DND-41 (cell line): Measurements from ENCODE around the gene ZNF14.

Experiments
- ATAC-seq: fragments of 200-7000 bp; cut with Tn5 transposase; 3 replicates; pipeline ENCODE4 v1.9.1; 2021; ENCODE audit warnings: low read depth; ENCODE audit not compliant: insufficient read depth
- DNase-seq: peaks from one replicate; pipeline ENCODE4 v3.0.0-alpha.2; 2020
- H2AFZ ChIP-seq: 2 replicates; pipeline ENCODE4 v1.6.0; 2012; ENCODE audit warnings: low read depth, low read length
- H3K27ac ChIP-seq: 2 replicates; pipeline ENCODE4 v1.5.1; 2012; ENCODE audit warnings: low read length, inconsistent platforms
- H3K27me3 ChIP-seq: fragments of 200-600 bp; sonication (generic); 2 replicates; pipeline ENCODE4 v1.6.0; 2012; ENCODE audit warnings: low read length, mild to moderate bottlenecking, inconsistent platforms; ENCODE audit not compliant: insufficient read depth, poor library complexity
- H3K36me3 ChIP-seq: 2 replicates; pipeline ENCODE4 v1.5.1; 2012; ENCODE audit warnings: low read length, inconsistent platforms; ENCODE audit not compliant: insufficient read depth
- H3K4me1 ChIP-seq: 2 replicates; pipeline ENCODE4 v1.5.1; 2012; ENCODE audit warnings: mild to moderate bottlenecking, low read length; ENCODE audit not compliant: insufficient read depth
- H3K4me2 ChIP-seq: 2 replicates; pipeline ENCODE4 v1.6.0; 2012; ENCODE audit warnings: mild to moderate bottlenecking, moderate library complexity, low read length, inconsistent platforms; ENCODE audit not compliant: insufficient read depth
- H3K4me3 ChIP-seq, 2 experiments: fragments of 200-600 bp in 1 of 2; shearing (Covaris generic) in 1 of 2; 2 replicates each; pipeline ENCODE4 v1.5.1; 2012 to 2016; ENCODE audit warnings: inconsistent platforms in 2 of 2, low read length in 2 of 2, mild to moderate bottlenecking in 2 of 2, low read depth in 1 of 2, moderate library complexity in 1 of 2
- H3K79me2 ChIP-seq: 2 replicates; pipeline ENCODE4 v1.6.0; 2012; ENCODE audit warnings: low read length, inconsistent platforms; ENCODE audit not compliant: insufficient read depth
- H3K9ac ChIP-seq: 2 replicates; pipeline ENCODE4 v1.6.0; 2012; ENCODE audit warnings: low read depth, mild to moderate bottlenecking, inconsistent platforms, low read length, moderate library complexity
- H3K9me3 ChIP-seq: 2 replicates; pipeline ENCODE4 v1.5.1; 2012; ENCODE audit warnings: low read length, moderate library complexity, mild to moderate bottlenecking, inconsistent platforms; ENCODE audit not compliant: insufficient read depth, severe bottlenecking
- H4K20me1 ChIP-seq: 2 replicates; pipeline ENCODE4 v1.6.0; 2012; ENCODE audit warnings: low read length; ENCODE audit not compliant: insufficient read depth
- CTCF ChIP-seq: IDR thresholded peaks from 2 replicates; pipeline ENCODE4 v1.5.1; 2012; ENCODE audit warnings: borderline replicate concordance, low read length, moderate library complexity, mild to moderate bottlenecking; ENCODE audit not compliant: poor library complexity, severe bottlenecking; ENCODE audit errors: extremely low read depth
- EZH2 ChIP-seq: IDR thresholded peaks from 3 replicates; pipeline ENCODE4 v1.6.1; 2012; ENCODE audit warnings: borderline replicate concordance, low read depth, mild to moderate bottlenecking, moderate library complexity, low read length, inconsistent platforms; ENCODE audit not compliant: severe bottlenecking

ZNF14 gene

GRCh38 chr19:19679176-19680073 lies 53.5 kb downstream of the ZNF14 start:
- Histone ChIP-seq H3K9ac (no peak overlapping the region), H3K36me3 (peaks cover 97% of the 10 kb centered on the region), H3K27ac (no peak overlapping the region), H3K4me3 (no peak overlapping the region), H3K27me3 (no peaks in the 10 kb centered on the region), H3K4me2 (no peak overlapping the region), H3K79me2 (peaks cover 91% of the 10 kb centered on the region), H3K4me1 (peaks cover 23% of the 10 kb centered on the region), H2AFZ (no peak overlapping the region), H4K20me1 (peaks cover 50% of the 10 kb centered on the region), H3K9me3 (peaks cover 16% of the 10 kb centered on the region)
- ATAC-seq (no peak), DNase-seq (no peak)
- no peak for TF ChIP-seq EZH2

- no peaks in the 10 kb centered on the region for H3K27me3 ChIP-seq
- H4K20me1 ChIP-seq = peaks cover 54% of the 10 kb centered on the region
- peaks cover 22% of the 10 kb centered on the region for H3K9me3 ChIP-seq
- TF ChIP-seq CTCF = no peak
- TF ChIP-seq EZH2 = no peak
- peak overlapping the region; percentile 9; the same call in 1 of the 2 replicates for H3K27ac ChIP-seq
- peaks cover 39% of the 10 kb centered on the region for H3K4me1 ChIP-seq
- H3K9ac ChIP-seq = no peak overlapping the region
- peak overlapping the region in 1 of 2 experiments; percentile 22; a peak in 1 of 4 replicates for H3K4me3 ChIP-seq
- H3K36me3 ChIP-seq = peaks cover 98% of the 10 kb centered on the region
- no peak for DNase-seq
- peaks cover 95% of the 10 kb centered on the region for H3K79me2 ChIP-seq
- no peak overlapping the region for H2AFZ ChIP-seq
- peak overlapping the region; percentile 6; the same call in 1 of the 2 replicates for H3K4me2 ChIP-seq
- no peak for ATAC-seq
These were observed 55.3 kb downstream of the ZNF14 start for GRCh38 chr19:19677579-19677978.

GRCh38 chr19:19674315-19674714 lies 58.6 kb downstream of the ZNF14 start:
- DNase-seq (no peak), ATAC-seq (no peak)
- Histone ChIP-seq H3K9ac (no peak overlapping the region), H3K27me3 (no peaks in the 10 kb centered on the region), H2AFZ (no peak overlapping the region), H3K27ac (no peak overlapping the region), H3K79me2 (peaks cover 100% of the 10 kb centered on the region), H3K36me3 (peaks cover 98% of the 10 kb centered on the region), H3K9me3 (peaks cover 31% of the 10 kb centered on the region), H3K4me2 (peak overlapping the region; percentile 53), H3K4me3 (peak overlapping the region in 1 of 2 experiments; percentile 43; a peak in 1 of 4 replicates), H3K4me1 (peaks cover 66% of the 10 kb centered on the region), H4K20me1 (peaks cover 63% of the 10 kb centered on the region)
- TF ChIP-seq CTCF (no peak), EZH2 (no peak)

GRCh38 chr19:19672816-19673215 lies 60.1 kb downstream of the ZNF14 start:
- TF ChIP-seq CTCF = no peak
- no peak for TF ChIP-seq EZH2
- Histone ChIP-seq H3K4me2 (peak overlapping the region; percentile 55), H3K4me3 (peak overlapping the region in 1 of 2 experiments; percentile 49; a peak in 2 of 4 replicates), H3K27ac (peak overlapping the region; percentile 18; the same call in 1 of the 2 replicates), H3K9me3 (peaks cover 23% of the 10 kb centered on the region), H2AFZ (no peak overlapping the region), H3K27me3 (no peaks in the 10 kb centered on the region), H3K4me1 (peaks cover 73% of the 10 kb centered on the region), H4K20me1 (peaks cover 53% of the 10 kb centered on the region), H3K36me3 (peaks cover 88% of the 10 kb centered on the region), H3K9ac (no peak overlapping the region), H3K79me2 (peaks cover 91% of the 10 kb centered on the region)
- ATAC-seq = no peak
- no peak for DNase-seq
